NCI-H1436 treated with DMSO at 0.1 percent for 48 hours (cell line): ENCODE measurements around the gene CHPF2.

ENCODE experiments used
- DNase-seq: peaks from one replicate; lab custom pipeline; 2025; lab: John Stamatoyannopoulos, UW

Gene CHPF2, protein sequence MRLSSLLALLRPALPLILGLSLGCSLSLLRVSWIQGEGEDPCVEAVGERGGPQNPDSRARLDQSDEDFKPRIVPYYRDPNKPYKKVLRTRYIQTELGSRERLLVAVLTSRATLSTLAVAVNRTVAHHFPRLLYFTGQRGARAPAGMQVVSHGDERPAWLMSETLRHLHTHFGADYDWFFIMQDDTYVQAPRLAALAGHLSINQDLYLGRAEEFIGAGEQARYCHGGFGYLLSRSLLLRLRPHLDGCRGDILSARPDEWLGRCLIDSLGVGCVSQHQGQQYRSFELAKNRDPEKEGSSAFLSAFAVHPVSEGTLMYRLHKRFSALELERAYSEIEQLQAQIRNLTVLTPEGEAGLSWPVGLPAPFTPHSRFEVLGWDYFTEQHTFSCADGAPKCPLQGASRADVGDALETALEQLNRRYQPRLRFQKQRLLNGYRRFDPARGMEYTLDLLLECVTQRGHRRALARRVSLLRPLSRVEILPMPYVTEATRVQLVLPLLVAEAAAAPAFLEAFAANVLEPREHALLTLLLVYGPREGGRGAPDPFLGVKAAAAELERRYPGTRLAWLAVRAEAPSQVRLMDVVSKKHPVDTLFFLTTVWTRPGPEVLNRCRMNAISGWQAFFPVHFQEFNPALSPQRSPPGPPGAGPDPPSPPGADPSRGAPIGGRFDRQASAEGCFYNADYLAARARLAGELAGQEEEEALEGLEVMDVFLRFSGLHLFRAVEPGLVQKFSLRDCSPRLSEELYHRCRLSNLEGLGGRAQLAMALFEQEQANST

GRCh38 chr7:151232091-151232916 is at the start of gene CHPF2:
Gene CHPF2, plus strand, starts transcription at chr7:151232483. Its CDS starts 1,529 bp downstream, at chr7:151234012.
- DNase-seq: no peak

- DNase-seq: no peak
These were observed 46.3 kb upstream of the CHPF2 start for GRCh38 chr7:151185762-151186639.

GRCh38 chr7:151186640-151187408 is 45.5 kb upstream of the CHPF2 start, which contains the start of gene ASB10:
Gene ASB10, minus strand, starts transcription at chr7:151187250. Its CDS starts 120 bp downstream, at chr7:151187130.
- no peak for DNase-seq

GRCh38 chr7:151187409-151188251 is 44.7 kb upstream of the CHPF2 start:
- DNase-seq: no peak

DNA sequence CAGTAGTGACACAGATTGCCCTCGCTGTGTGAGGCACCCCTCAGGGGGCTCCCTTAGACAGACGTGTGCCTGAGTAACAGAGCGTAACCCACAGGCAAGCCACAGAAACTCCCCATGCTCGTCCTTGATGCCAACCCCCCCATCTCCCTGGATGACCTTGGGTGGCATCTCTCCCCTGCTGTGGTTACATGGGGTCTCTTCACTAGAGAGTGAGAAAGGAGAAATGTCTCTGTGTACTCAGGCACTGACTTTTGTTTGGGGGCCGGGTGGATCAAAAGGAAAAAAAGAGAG is 44.1 kb upstream of the CHPF2 start:
- DNase-seq: no peak

DNA sequence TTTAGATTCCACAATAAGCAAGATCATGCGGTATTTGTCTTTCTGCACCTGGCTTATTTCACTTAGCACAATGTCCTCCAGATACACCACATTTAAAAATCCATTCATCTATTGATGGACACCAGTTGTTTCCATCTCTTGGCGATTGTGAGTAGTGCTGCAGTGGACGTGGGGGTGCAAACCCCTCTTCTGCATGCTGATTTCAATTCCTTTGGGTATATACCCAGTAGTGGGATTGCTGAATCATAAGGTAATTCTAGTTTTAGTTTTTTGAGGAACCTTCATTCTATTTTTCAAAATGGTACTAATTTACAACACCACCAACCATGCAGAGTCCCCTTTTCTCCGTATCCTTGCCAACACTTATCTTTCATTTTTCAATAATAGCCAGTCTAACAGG is 43.2 kb upstream of the CHPF2 start:
- no peak for DNase-seq

DNA sequence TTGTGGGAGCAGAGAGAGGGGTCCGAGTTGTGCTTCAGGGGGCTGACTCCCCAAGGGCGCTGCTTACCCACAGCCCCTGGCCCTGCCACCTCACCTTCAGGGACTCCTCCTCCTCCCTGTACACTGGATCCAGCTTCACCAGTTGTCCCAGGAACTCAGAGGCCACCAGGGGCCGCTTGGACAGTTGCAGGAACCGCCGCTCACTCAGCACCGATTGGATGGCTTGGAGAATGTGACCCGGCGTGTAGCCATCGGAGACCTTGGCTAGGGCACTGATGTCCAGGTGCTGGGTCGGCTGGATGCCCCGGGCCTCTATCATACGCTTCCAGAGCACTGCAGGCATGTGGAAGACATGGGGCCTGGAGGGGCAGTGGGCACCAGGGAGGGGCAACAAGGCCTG is 40.7 kb upstream of the CHPF2 start:
- DNase-seq: no peak

DNA sequence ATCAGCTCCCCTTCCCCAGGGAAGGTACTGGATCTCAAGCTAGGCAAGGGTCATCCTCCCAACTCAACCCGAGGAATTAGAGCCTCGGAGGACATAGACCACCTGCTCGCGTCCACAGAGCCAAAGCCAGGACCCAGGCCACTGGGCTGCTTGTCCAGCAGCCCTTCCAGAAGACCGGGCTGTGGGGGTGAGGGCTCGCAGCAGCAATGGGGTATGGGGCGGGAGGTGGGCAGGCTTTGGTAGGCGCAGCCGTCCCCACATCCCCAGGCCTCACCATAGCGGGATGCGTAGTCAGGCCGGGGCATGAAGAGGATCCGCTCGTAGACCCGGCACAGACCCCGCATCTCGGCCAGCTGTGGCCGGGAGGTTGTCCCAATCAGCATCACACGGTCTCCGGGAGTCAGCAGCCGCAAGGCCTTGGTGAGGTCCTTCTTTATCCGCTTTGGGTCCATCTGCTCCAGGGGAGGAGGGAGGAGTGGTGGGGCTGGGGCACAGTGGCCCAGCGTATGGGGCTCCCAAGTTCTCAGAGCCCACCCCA is 40.2 kb upstream of the CHPF2 start:
- DNase-seq: no peak

GRCh38 chr7:151193203-151193978 is 38.9 kb upstream of the CHPF2 start:
- no peak for DNase-seq

DNA sequence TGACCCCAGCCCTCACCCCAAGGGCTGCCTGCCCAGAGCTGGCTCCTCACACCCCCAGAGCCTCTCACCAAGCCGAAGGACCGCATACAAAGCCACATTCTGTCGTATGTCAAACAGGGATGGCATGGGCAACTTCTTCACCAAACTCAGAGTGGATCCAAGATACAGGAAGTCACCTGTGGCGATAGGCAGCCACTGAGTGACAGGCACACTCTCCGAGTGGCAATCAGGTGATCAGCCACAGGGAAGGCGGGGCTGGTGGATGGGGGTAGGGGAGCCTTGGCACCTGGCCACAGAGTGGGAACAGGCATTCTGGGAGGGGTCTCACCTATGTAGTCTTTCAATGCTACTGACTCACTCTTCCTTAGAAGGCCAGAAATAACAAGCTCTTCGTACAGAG is 38.1 kb upstream of the CHPF2 start:
- no peak for DNase-seq

- DNase-seq: no peak
These were observed 36.5 kb upstream of the CHPF2 start for GRCh38 chr7:151195616-151196450.

DNA sequence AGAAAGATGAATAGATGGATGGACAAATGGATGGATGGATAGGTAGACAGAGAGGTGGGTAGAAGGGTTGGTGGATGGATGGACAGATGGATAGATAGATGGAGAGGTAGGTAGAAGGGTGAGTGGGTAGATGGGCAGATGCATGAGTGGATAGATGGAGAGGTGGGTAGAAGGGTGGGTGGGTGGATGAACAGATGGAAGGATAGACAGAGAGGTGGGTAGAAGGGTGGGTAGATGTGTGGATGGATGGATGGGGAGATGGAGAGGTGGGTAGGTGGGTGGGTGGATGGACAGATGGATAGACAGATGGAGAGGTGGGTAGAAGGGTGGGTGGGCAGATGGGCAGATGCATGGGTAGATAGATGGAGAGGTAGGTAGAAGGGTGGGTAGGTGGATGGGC is 34.4 kb upstream of the CHPF2 start:
- DNase-seq: no peak

DNA sequence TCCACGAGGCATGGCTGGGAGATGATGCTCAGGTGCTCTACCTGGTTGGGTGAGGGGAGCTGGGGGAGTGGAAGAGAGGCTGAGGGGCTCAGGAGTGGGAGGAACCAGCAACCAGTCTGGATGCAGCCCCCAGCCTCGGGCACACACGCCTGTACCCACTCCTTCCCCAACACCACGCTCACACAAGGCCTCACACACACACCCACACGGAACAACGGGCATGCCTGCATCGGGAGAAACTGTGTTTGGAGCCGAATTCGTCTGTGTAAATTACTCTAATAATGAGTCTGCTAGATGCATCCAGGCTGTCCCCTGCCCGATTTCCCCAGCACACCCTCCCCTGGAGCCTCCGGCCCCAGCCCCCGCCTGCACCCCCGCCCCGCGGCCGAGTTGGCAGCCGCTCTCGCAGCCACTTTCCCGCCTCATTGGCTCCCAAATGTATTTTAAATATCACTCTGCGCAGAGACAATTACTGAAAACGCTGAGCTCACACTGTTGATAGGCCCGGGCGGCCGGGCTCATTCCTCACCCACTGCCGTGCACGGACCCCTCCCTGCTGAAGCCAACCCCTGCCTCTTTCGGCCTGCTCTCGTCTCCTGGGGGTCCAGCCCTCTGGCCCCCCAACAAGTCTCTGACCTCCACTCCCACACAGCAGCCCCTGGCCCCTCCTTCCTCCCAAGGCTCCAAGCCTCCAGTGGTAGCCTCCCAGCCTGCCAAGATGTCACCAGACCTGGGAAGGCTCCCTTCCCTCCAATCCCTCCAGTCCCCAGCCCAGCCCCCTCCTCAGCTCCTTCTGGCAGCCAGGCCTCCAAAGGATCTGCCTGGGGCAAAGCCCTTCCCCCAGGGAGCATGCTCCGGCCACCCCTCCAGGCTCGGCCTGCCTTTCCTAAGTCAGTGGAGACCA is 33.1 kb upstream of the CHPF2 start:
- DNase-seq: peak; percentile 51

DNA sequence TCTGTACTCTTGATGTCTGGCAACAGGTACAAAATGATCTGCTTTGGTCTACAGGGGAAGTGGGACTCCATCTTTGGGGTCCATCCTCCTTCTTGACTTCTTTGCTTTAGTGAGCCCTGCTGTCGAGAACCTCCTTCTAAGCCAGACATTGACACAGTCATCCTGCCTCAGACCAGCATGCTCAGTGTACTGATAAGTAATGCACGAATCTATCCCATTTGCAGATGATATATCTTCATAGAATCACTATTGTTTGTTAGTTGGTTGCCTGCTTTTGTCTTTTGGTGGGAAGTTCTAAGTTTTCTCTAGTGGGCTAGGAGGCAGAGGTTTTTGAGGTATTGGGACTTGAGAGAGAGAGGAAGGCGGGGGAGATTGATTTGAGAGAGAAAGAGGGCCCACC is 30.9 kb upstream of the CHPF2 start:
- DNase-seq: no peak

DNA sequence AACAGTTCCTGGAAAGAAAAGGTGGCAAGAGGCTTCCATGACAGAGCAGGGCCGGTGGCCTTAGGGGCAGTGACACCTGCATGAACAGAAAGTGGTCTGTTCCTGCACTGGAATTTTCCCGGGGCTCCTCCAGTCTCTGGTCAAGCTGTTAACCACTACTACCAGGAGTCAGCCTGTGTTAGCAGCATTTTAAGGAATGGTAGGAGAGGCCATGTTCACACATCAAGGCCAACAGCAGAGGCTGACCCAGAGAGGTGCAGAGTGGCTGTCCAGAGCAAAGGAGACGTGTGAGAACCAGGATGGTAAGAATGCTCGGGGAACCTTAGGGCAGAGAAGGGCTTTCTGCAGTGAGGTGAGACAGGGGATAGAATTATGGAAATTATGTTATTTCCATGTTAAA is 30.5 kb upstream of the CHPF2 start:
- DNase-seq: no peak

DNA sequence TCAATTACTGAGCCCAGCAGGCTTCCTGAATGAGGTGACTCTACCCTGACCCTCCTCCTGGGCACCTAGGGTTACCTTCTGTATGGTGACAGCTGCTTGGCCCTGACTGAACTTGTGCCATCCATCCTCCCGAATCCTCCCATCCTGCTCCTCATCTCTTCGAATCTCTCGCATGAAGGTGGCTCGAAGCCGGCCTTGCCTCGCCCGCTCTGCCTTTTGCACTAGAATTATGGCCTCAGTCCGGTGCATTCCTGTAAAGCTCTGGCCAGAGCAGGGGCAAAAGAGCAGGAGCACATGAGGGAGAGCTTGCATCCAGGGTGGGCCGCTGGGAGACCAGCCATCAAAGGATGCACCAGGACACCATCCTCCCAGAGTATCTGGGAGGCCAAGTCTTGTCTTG is 29.4 kb upstream of the CHPF2 start:
- no peak for DNase-seq
